K562 (cell line): ENCODE results near the gene PEX3. TPM values are rescaled to one million over a fixed set of nuclear protein-coding genes. Genes with fewer than 3 reads are reported as not detected.

Source experiments
- CAMTA2 ChIP-seq: fragments of 250-450 bp; sonication (Bioruptor Pico); conservative IDR thresholded peaks from 2 replicates; pipeline ENCODE4 v1.5.1; 2022
- CEBPZ ChIP-seq: fragments of 150-350 bp; IDR thresholded peaks from 2 replicates; pipeline ENCODE4 v1.6.1; 2014; ENCODE audit warnings: low read depth, mild to moderate bottlenecking, low read length, borderline replicate concordance
- FOXJ3 ChIP-seq: sonication (generic); formaldehyde crosslinking; IDR thresholded peaks from 2 replicates; pipeline ENCODE4 v1.4.0; 2020; ENCODE audit warnings: mild to moderate bottlenecking, missing genetic modification reagents
- NELFE ChIP-seq: IDR thresholded peaks from 2 replicates; pipeline ENCODE4 v1.6.1; 2011; ENCODE audit warnings: mild to moderate bottlenecking; ENCODE audit not compliant: insufficient read depth, insufficient read length
- NFE2 ChIP-seq: IDR thresholded peaks from 2 replicates; pipeline ENCODE4 v1.6.1; 2014; ENCODE audit warnings: antibody characterized with exemption, low read depth
- POLR3A ChIP-seq: IDR thresholded peaks from 2 replicates; pipeline ENCODE4 v1.6.1; 2011; ENCODE audit warnings: borderline replicate concordance, mild to moderate bottlenecking, moderate library complexity; ENCODE audit not compliant: insufficient read length, insufficient read depth; ENCODE audit errors: extremely low read depth
- ZNF766 ChIP-seq: fragments of 200-800 bp; sonication (Bioruptor generic); conservative IDR thresholded peaks from 2 replicates; pipeline ENCODE4 v1.6.1; 2016; ENCODE audit warnings: missing genetic modification characterization, missing compliant biosample characterization
- polyA plus RNA-seq, 8 experiments: library from polyadenylated mRNA; depleted of rRNA in 4 of 8; stranded (reverse) in 5 of 8; unstranded in 3 of 8; fragments of >200 nt; fragmentation: Nextera tagmentation in 2 of 8; fragmentation: Illumina TruSeq in 1 of 8; extraction: Ambion mirVana in 2 of 8; extraction: Trizol in 1 of 8; gene quantifications; 2 replicates each; pipeline versions ENCODE4 v1.2.1 to v1.2.3, GENCODE V29; 2011 to 2014; ENCODE audit warnings: inconsistent platforms in 1 of 8, missing spikeins in 1 of 8
- total RNA-seq, 7 experiments: library from RNA; depleted of rRNA in 6 of 7; stranded (reverse); fragments of >200 nt in 6 of 7; fragmentation: Illumina TruSeq in 2 of 7; extraction: Trizol in 2 of 7; gene quantifications; 2 replicates each; pipeline versions ENCODE4 v1.2.1 to v1.2.3, GENCODE V29; 2011 to 2021; ENCODE audit warnings: low replicate concordance in 1 of 7
- TF ChIP-seq, protein P1 (sequence below): sonication (generic); formaldehyde crosslinking; IDR thresholded peaks from 2 replicates; pipeline ENCODE4 v1.8.0; 2022; ENCODE audit warnings: mild to moderate bottlenecking, missing genetic modification reagents

The PEX3 gene
- total and polyA plus RNA-seq, 9 of the 15 experiments (the other 6 are each of a cell fraction or from before 2014, with no cell fraction given) = 17.3 to 69.6 (median 32.7) TPM

- TF ChIP-seq ZNF766 = peak; percentile 62
- no peak for TF ChIP-seq FOXJ3 (CRISPR knock-in tag)
- peak; percentile 4 for TF ChIP-seq NFE2
- TF ChIP-seq CAMTA2 = no peak
- TF ChIP-seq POLR3A = no peak
- TF ChIP-seq CEBPZ = peak; percentile 26; the same call in 1 of the 2 replicates
- no peak for TF ChIP-seq NELFE
- TF ChIP-seq, protein P1, sequence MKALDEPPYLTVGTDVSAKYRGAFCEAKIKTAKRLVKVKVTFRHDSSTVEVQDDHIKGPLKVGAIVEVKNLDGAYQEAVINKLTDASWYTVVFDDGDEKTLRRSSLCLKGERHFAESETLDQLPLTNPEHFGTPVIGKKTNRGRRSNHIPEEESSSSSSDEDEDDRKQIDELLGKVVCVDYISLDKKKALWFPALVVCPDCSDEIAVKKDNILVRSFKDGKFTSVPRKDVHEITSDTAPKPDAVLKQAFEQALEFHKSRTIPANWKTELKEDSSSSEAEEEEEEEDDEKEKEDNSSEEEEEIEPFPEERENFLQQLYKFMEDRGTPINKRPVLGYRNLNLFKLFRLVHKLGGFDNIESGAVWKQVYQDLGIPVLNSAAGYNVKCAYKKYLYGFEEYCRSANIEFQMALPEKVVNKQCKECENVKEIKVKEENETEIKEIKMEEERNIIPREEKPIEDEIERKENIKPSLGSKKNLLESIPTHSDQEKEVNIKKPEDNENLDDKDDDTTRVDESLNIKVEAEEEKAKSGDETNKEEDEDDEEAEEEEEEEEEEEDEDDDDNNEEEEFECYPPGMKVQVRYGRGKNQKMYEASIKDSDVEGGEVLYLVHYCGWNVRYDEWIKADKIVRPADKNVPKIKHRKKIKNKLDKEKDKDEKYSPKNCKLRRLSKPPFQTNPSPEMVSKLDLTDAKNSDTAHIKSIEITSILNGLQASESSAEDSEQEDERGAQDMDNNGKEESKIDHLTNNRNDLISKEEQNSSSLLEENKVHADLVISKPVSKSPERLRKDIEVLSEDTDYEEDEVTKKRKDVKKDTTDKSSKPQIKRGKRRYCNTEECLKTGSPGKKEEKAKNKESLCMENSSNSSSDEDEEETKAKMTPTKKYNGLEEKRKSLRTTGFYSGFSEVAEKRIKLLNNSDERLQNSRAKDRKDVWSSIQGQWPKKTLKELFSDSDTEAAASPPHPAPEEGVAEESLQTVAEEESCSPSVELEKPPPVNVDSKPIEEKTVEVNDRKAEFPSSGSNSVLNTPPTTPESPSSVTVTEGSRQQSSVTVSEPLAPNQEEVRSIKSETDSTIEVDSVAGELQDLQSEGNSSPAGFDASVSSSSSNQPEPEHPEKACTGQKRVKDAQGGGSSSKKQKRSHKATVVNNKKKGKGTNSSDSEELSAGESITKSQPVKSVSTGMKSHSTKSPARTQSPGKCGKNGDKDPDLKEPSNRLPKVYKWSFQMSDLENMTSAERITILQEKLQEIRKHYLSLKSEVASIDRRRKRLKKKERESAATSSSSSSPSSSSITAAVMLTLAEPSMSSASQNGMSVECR = peak; percentile 94
Measured at GRCh38 chr6:143450453-143451371, at the start of gene PEX3, which contains the start of gene ADAT2 (continued).
